GM19455 (cell line): ENCODE data around the gene LRRC56.

Experiments used
- ATAC-seq: cut with Tn5 transposase; IDR thresholded peaks from one replicate; pipeline ENCODE4 v1.9.1; 2021; ENCODE audit not compliant: unreplicated experiment

The LRRC56 gene

GRCh38 chr11:537622-538430 lies 499 bp downstream of the LRRC56 start:
- ATAC-seq: no peak

GRCh38 chr11:538431-539051 lies 1.2 kb downstream of the LRRC56 start:
- no peak for ATAC-seq

- ATAC-seq: no peak
Measured at GRCh38 chr11:539971-540481, 2.7 kb downstream of the LRRC56 start.

- no peak for ATAC-seq
Measured at GRCh38 chr11:540583-541432, 3.5 kb downstream of the LRRC56 start.

GRCh38 chr11:541433-541885 lies 4.1 kb downstream of the LRRC56 start:
- ATAC-seq: no peak

GRCh38 chr11:544817-545166 lies 7.5 kb downstream of the LRRC56 start:
- no peak for ATAC-seq

GRCh38 chr11:545171-545570 lies 7.8 kb downstream of the LRRC56 start:
- ATAC-seq: no peak

- no peak for ATAC-seq
Measured at GRCh38 chr11:548700-549603, 11.6 kb downstream of the LRRC56 start.

- ATAC-seq: no peak
Measured at GRCh38 chr11:550021-550745, 12.9 kb downstream of the LRRC56 start.

- ATAC-seq: no peak
Measured at GRCh38 chr11:550746-551085, 13.4 kb downstream of the LRRC56 start.

- ATAC-seq: no peak
Measured at GRCh38 chr11:551131-551530, 13.8 kb downstream of the LRRC56 start.

- no peak for ATAC-seq
Measured at GRCh38 chr11:551596-551995, 14.3 kb downstream of the LRRC56 start.

- no peak for ATAC-seq
Measured at GRCh38 chr11:553083-553987, 16.0 kb downstream of the LRRC56 start.

GRCh38 chr11:553988-554340 lies 16.6 kb downstream of the LRRC56 start:
- no peak for ATAC-seq

- no peak for ATAC-seq
Measured at GRCh38 chr11:554428-555226, 17.3 kb downstream of the LRRC56 start.

GRCh38 chr11:555227-555779 lies 18.0 kb downstream of the LRRC56 start:
- ATAC-seq: no peak

- no peak for ATAC-seq
Measured at GRCh38 chr11:555780-556661, 18.7 kb downstream of the LRRC56 start.
